DND-41 (cell line): ENCODE results near the gene FKBP8.

Source experiments
- CTCF ChIP-seq: IDR thresholded peaks from 2 replicates; pipeline ENCODE4 v1.5.1; 2012; ENCODE audit warnings: borderline replicate concordance, low read length, moderate library complexity, mild to moderate bottlenecking; ENCODE audit not compliant: poor library complexity, severe bottlenecking; ENCODE audit errors: extremely low read depth
- EZH2 ChIP-seq: IDR thresholded peaks from 3 replicates; pipeline ENCODE4 v1.6.1; 2012; ENCODE audit warnings: borderline replicate concordance, low read depth, mild to moderate bottlenecking, moderate library complexity, low read length, inconsistent platforms; ENCODE audit not compliant: severe bottlenecking

GRCh38 chr19:18484992-18485391, 58.4 kb downstream of the FKBP8 start:
- TF ChIP-seq CTCF, result peak; percentile 9
- TF ChIP-seq EZH2, result no peak
